Skeletal muscle tissue (tissue), 4 donors: ENCODE measurements around the gene PKP1. TPM values are rescaled to one million over a fixed set of nuclear protein-coding genes. Genes with fewer than 3 reads are reported as not detected.
A peak's percentile ranks its signal among the peaks of the same experiment; 100 is the strongest.

ENCODE experiments used
- H3K27ac ChIP-seq: one replicate; pipeline ENCODE4 v1.7.0; 2013; ENCODE audit warnings: mild to moderate bottlenecking, low read depth, low read length, inconsistent platforms
- H3K27me3 ChIP-seq, 3 donors: one replicate each; pipeline ENCODE4 v1.7.0; 2013; ENCODE audit warnings: low read length in 3 of 3; ENCODE audit not compliant: control insufficient read depth in 3 of 3, insufficient read depth in 3 of 3
- H3K36me3 ChIP-seq, 3 donors: one replicate each; pipeline ENCODE4 v1.7.0; 2013; ENCODE audit warnings: low read length in 3 of 3; ENCODE audit not compliant: control insufficient read depth in 3 of 3, insufficient read depth in 3 of 3
- H3K4me1 ChIP-seq, 3 donors: one replicate each; pipeline ENCODE4 v1.7.0; 2013; ENCODE audit warnings: low read length in 3 of 3, mild to moderate bottlenecking in 3 of 3; ENCODE audit not compliant: control insufficient read depth in 3 of 3, insufficient read depth in 3 of 3
- H3K4me3 ChIP-seq, 3 donors: one replicate each; pipeline ENCODE4 v1.7.0; 2013; ENCODE audit warnings: low read length in 3 of 3
- H3K9ac ChIP-seq, 3 donors: one replicate each; pipeline ENCODE4 v1.7.0; 2013; ENCODE audit warnings: low read length in 3 of 3, mild to moderate bottlenecking in 3 of 3, moderate library complexity in 2 of 3, low read depth in 1 of 3
- H3K9me3 ChIP-seq, 3 donors: one replicate each; pipeline ENCODE4 v1.7.0; 2013; ENCODE audit warnings: low read length in 3 of 3; ENCODE audit not compliant: control insufficient read depth in 3 of 3
- total RNA-seq: library from RNA; depleted of rRNA; stranded (reverse); fragments of >200 nt; gene quantifications from one replicate; pipeline ENCODE4 v1.2.3, GENCODE V29; 2014
- donor health status: Osteomylitis.

PKP1 gene
- total RNA-seq, 1 donor from 2014 or later, result 3.7 TPM

DNA sequence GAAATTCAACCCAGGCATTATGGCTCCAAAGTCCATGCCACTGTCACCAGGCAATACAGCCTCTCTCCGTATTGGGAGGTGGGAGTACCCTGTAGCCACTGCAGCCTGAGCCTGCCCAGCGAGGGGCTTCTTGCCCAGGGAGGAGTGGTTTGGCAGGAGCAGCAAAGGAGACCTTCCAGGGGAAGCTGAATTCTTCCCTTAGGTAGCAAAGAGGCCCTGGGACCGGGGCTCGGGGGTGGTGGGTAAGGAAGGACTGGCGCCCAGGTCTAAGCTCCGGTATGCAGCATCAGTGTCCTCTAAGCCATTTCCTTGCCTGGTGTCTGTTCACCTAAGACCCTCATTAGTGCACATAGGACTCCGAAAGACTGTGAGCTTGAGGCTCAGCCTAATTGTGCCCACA, 77.2 kb downstream of the PKP1 start:
- H3K4me3 ChIP-seq, result no peak overlapping the region
- H3K4me1 ChIP-seq, result peaks cover 0 to 2% (median 0%) of the 10 kb centered on the region in 3 donors
- H3K36me3 ChIP-seq, result no peaks in the 10 kb centered on the region
- no peaks in the 10 kb centered on the region for H3K9me3 ChIP-seq
- H3K27ac ChIP-seq, result no peak overlapping the region
- no peaks in the 10 kb centered on the region for H3K27me3 ChIP-seq
- H3K9ac ChIP-seq, result no peak overlapping the region

DNA sequence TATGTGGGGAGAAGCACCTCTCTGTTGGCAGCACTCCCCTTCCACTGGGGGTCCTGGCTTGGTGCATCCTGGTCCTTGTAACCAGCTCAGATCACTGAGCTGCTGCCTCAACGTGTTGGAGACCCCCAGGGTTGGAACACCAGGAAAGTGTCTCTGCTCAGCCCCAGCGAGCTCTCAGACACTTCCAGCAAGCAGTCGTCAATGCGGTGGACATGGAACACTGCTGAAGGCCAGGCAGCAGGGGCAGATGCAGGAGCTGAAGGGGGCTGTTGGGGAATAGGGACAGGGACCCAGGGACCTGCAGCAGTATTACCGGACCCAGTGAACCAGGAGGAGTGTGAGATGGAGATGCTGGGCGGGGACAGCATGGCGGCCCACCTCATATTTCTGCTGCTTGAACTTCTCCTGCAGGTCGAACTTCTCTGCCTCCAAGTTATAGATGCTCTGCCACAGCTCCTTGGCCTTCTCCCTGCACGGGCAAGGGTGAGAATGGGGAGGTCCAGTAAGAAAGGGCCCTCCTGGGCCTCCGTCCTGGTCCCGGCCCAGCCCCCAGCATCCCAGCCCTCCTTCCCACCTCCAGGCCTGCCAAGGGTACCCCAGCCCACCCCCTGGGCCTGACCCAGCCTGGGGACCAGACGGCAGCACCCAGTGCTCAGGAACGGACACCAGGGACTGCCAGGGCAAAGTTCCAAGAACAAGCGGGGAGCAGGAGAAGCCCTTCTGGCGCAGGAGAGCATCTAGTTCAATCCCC, 77.8 kb downstream of the PKP1 start:
- Histone ChIP-seq H3K27ac (no peak overlapping the region), H3K4me1 (peaks cover 0 to 2% (median 0%) of the 10 kb centered on the region in 3 donors), H3K9me3 (no peaks in the 10 kb centered on the region), H3K9ac (no peak overlapping the region), H3K27me3 (no peaks in the 10 kb centered on the region), H3K4me3 (no peak overlapping the region), H3K36me3 (no peaks in the 10 kb centered on the region)

DNA sequence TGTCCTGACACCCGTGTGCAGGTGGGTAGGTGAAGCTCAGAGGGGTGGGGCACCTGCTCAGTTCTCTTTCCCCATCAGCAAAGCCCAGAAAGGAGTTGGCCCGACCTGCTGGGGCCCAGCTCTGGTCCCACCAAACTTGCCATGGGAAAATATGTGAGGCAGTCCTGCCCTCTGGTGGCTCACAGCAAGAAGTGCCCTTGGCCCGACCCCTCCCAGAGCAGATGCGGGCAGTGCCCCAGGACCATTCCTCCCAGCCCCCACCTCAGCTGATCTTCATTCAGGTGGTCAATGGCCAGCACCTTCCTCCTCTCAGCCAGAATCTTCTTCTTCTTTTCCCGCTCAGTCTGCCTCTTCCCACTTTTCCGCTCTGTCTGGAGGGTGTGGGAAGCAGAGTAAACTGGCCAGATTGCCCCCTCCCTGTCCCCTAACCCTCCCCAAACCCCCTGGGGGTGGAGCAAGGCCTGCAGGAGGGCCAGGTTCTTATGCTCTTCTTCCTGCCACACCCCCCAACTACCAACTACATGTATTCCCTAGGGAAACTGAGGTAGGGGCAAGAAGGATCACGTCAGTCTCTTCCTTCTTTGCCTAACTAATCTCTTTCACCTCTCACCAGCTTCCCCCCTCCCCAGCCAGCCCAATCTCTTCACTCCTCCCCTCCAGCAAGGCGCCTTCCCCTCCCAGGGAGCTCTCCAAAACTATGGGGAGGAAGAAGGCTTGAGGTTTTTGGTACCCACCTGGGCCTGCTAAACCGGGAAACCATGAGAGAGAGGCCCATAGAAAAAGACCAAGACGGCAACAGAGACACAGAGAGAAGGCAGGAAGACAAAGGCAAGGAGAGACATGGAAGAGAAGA, 78.6 kb downstream of the PKP1 start:
- H3K27me3 ChIP-seq, result no peaks in the 10 kb centered on the region
- H3K9me3 ChIP-seq, result no peaks in the 10 kb centered on the region
- peaks cover 0 to 2% (median 0%) of the 10 kb centered on the region in 3 donors for H3K4me1 ChIP-seq
- H3K4me3 ChIP-seq, result no peak overlapping the region
- H3K36me3 ChIP-seq, result no peaks in the 10 kb centered on the region
- no peak overlapping the region for H3K27ac ChIP-seq
- H3K9ac ChIP-seq, result peak overlapping the region in 1 of 3 donors; percentile 16

DNA sequence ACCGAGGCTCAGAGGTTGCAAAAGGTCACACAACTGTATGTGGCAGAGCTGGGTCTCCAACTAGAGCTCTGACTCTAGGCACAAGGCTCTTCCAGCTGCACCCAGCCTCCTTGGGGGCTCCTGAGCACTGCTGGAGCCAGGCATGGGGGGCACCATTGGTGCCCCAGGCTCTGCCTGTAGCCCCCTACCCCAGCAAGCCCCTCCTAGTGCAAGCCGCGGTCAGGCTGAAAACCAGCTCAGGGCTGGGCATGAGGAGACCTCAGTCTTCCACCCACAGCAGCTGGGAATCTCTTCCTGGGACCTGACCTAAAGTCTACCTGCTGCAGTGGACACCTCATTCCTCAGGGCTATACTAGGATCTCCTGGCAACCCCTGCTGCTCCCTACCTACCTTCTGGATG, 79.6 kb downstream of the PKP1 start:
- peaks cover 0 to 2% (median 0%) of the 10 kb centered on the region in 3 donors for H3K4me1 ChIP-seq
- H3K27me3 ChIP-seq, result peaks cover 0 to 2% (median 0%) of the 10 kb centered on the region in 3 donors
- no peak overlapping the region for H3K9ac ChIP-seq
- H3K4me3 ChIP-seq, result no peak overlapping the region
- no peaks in the 10 kb centered on the region for H3K9me3 ChIP-seq
- H3K36me3 ChIP-seq, result no peaks in the 10 kb centered on the region
- H3K27ac ChIP-seq, result no peak overlapping the region

DNA sequence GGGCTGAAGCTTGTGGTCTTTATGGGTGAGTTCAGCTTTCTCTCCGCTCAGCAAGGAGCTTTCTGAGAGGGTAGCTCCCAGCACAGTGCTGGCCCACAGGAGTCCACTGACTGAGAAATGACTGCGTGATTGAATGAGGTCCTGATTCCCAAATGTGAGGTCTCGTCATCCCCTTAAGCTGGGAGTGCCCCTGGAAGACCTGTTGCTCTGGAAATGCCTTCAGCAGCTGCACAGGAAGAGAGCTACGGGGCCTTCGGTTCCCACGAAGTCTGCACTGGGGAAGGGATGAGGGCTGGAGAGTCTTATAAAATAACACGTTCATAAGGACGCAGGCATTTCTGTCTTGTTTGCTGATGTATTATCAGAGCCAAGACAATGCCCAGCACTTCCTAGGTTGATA, 80.2 kb downstream of the PKP1 start:
- H3K36me3 ChIP-seq, result no peaks in the 10 kb centered on the region
- H3K27ac ChIP-seq, result no peak overlapping the region
- peaks cover 0 to 3% (median 2%) of the 10 kb centered on the region in 3 donors for H3K27me3 ChIP-seq

DNA sequence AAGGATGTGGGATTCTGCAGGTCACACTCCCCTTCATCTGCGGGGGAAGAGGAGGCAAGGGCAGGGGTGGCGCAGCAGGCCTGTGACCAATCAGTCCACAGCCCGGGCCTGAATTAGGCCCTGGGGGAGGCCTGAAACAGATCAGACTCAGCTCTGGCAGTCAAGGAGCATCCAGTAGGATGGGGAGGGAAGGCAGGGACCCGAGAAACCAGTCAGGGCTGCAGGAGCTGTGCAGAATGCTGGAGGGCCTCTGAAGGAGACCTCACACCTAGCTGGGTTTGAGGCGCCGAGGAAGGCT, 81.5 kb downstream of the PKP1 start:
- Histone ChIP-seq H3K27ac (no peak overlapping the region), H3K36me3 (no peaks in the 10 kb centered on the region), H3K4me3 (no peak overlapping the region), H3K9ac (no peak overlapping the region), H3K9me3 (no peaks in the 10 kb centered on the region), H3K27me3 (peaks cover 2 to 7% (median 3%) of the 10 kb centered on the region in 3 donors), H3K4me1 (peaks cover 0 to 4% (median 0%) of the 10 kb centered on the region in 3 donors)

More for the DNA sequence above, 80.2 kb downstream of the PKP1 start:
- Histone ChIP-seq H3K9me3 (no peaks in the 10 kb centered on the region), H3K4me1 (peaks cover 0 to 2% (median 0%) of the 10 kb centered on the region in 3 donors), H3K9ac (no peak overlapping the region), H3K4me3 (no peak overlapping the region)

DNA sequence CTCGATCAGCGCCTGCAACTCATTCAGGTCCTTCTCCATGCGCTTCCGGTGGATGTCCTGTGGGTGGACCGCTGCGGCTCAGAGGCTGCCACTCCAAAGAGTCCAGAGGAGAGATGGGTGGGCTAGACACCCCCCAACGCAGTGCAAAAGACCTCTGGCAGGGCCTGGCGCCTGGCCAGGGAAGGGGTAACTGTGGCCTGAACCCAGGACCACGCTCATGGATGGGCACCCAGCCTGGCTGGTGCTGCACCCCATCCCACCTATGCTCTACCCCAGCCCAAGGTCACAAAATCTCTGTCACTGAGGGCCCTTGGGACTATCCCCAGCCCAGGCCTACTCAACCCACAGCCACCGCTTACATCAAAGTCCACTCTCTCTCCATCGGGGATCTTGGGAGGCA, 81.9 kb downstream of the PKP1 start:
- Histone ChIP-seq H3K9ac (no peak overlapping the region), H3K9me3 (no peaks in the 10 kb centered on the region), H3K27me3 (peaks cover 2 to 7% (median 3%) of the 10 kb centered on the region in 3 donors), H3K4me1 (peaks cover 0 to 4% (median 0%) of the 10 kb centered on the region in 3 donors), H3K27ac (no peak overlapping the region), H3K4me3 (no peak overlapping the region), H3K36me3 (no peaks in the 10 kb centered on the region)

DNA sequence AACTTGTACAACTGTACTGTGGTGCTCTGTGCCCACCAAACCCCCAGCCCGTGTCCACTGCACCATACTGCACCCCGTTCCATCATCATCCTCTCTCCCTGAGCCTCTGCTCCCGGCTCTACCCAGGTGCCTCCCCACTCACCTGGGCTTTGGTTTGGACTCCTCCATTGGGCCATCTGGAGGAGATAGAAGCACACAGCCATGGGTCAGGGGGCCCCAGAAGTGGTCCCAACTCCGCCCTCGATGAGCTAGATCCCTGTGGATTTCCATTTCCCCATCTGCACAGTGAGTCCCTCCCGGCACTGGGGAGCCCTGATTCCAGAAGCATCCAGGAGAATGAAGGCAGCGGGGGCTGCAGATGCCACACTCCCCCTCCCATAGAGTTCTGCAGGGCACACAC, 83.4 kb downstream of the PKP1 start:
- no peak overlapping the region for H3K4me3 ChIP-seq
- peaks cover 0 to 4% (median 0%) of the 10 kb centered on the region in 3 donors for H3K4me1 ChIP-seq
- no peaks in the 10 kb centered on the region for H3K36me3 ChIP-seq
- no peaks in the 10 kb centered on the region for H3K9me3 ChIP-seq
- no peak overlapping the region for H3K9ac ChIP-seq
- peaks cover 2 to 7% (median 3%) of the 10 kb centered on the region in 3 donors for H3K27me3 ChIP-seq
- no peak overlapping the region for H3K27ac ChIP-seq

DNA sequence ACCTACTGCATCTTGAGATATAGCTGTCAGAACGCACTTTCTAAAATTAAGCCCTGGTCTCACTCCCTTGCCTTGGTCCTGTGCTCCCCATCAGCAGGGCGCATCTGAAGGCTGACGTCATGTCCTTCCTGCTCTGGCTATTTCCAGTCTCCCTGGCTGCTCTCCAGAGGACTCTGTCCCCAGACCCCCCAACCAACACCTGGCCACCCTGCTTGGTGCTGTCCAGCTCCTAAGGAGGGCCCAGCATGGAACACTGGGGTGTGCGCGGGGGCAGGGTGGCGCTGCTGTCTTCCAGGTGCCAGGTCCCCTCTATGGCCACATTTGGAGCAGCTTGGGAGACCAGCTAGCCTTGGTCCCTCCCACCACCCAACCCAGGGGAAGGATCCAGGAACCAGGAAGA, 85.9 kb downstream of the PKP1 start:
- H3K9ac ChIP-seq, result no peak overlapping the region
- no peak overlapping the region for H3K4me3 ChIP-seq
- H3K27me3 ChIP-seq, result peaks cover 2 to 7% (median 3%) of the 10 kb centered on the region in 3 donors
- no peaks in the 10 kb centered on the region for H3K36me3 ChIP-seq
- H3K9me3 ChIP-seq, result no peaks in the 10 kb centered on the region
- H3K4me1 ChIP-seq, result peaks cover 0 to 4% (median 0%) of the 10 kb centered on the region in 3 donors
- H3K27ac ChIP-seq, result no peak overlapping the region

DNA sequence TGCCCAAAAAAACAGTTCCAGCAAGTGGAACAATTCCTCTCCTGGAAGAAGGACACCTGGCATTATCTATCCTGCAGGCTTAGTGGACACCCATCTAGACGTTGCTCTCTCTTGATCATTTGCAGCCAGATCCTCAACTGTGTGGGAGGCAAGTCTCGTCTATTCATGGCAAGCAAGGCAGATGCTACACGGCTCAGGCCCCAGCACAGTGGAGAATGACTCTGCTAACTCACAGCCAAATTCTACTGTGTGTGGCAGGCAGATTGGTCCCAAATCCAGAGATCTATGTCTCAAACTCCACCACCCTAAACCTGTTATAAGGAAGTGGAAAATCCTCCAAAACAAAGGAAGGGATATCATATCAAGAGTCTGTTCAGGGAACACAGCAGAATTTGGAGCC, 87.2 kb downstream of the PKP1 start:
- Histone ChIP-seq H3K36me3 (no peaks in the 10 kb centered on the region), H3K9ac (no peak overlapping the region), H3K27ac (no peak overlapping the region), H3K4me3 (no peak overlapping the region), H3K4me1 (peaks cover 0 to 15% (median under 1%) of the 10 kb centered on the region in 3 donors), H3K27me3 (peaks cover 2 to 7% (median 7%) of the 10 kb centered on the region in 3 donors), H3K9me3 (no peaks in the 10 kb centered on the region)
